Caco-2 (cell line): Measurements from ENCODE around the gene MYOD1. TPM values are rescaled to one million over a fixed set of nuclear protein-coding genes. Genes with fewer than 3 reads are reported as not detected.

ENCODE experiments used
- Bru-seq: library from RNA; stranded (reverse); fragments of 400-500 nt; gene quantifications from one replicate; lab custom pipeline; 2021; lab: Mats Ljungman, UMichigan
- BruChase-seq, 2 experiments: library from RNA; stranded (reverse); fragments of 400-500 nt; gene quantifications; one replicate each; lab custom pipeline; 2021; lab: Mats Ljungman, UMichigan
- BruUV-seq: library from RNA; stranded (reverse); fragments of 400-500 nt; replicated peaks from 2 replicates; lab custom pipeline; 2021; lab: Mats Ljungman, UMichigan
- CTCF ChIA-PET: fragments of 300-600 bp; sonication (Branson Sonifier 250); formaldehyde crosslinking; loops from one replicate; lab custom pipeline; 2022; ENCODE audit warnings: antibody characterized with exemption; lab: Charles Lee
- POLR2A ChIA-PET: fragments of 300-600 bp; sonication (Branson Sonifier 250); formaldehyde crosslinking; loops from one replicate; lab custom pipeline; 2022; ENCODE audit warnings: antibody characterized with exemption; lab: Charles Lee
- DNase-seq, 2 experiments: peaks; one replicate each; pipeline versions ENCODE4 v3.0.0 to v3.0.0-alpha.2; 2020 to 2022
- H3K27me3 ChIP-seq: replicated peaks from 2 replicates; pipeline ENCODE4 v1.6.0; 2011; ENCODE audit warnings: low read length; ENCODE audit not compliant: control insufficient read depth, insufficient read depth
- H3K36me3 ChIP-seq: 2 replicates; pipeline ENCODE4 v1.5.1; 2011; ENCODE audit warnings: low read length; ENCODE audit not compliant: control insufficient read depth, insufficient read depth
- H3K4me1 ChIP-seq: fragments of 250-450 bp; sonication (Bioruptor Pico); 2 replicates; pipeline ENCODE4 v1.5.1; 2020; ENCODE audit warnings: mild to moderate bottlenecking
- H3K4me3 ChIP-seq: 2 replicates; pipeline ENCODE4 v1.5.1; 2011; ENCODE audit warnings: low read depth, mild to moderate bottlenecking, control low read depth, low read length
- H3K9me3 ChIP-seq: fragments of 250-450 bp; sonication (Bioruptor Pico); 2 replicates; pipeline ENCODE4 v1.5.1; 2020; ENCODE audit warnings: mild to moderate bottlenecking, moderate library complexity
- H3K27ac Mint-ChIP-seq: one replicate; pipeline ENCODE4 v1.8.0; 2022; ENCODE audit warnings: mixed read lengths; ENCODE audit not compliant: unreplicated experiment
- H3K27me3 Mint-ChIP-seq: one replicate; pipeline ENCODE4 v1.8.0; 2022; ENCODE audit warnings: mixed read lengths; ENCODE audit not compliant: insufficient read depth, unreplicated experiment
- H3K36me3 Mint-ChIP-seq: one replicate; pipeline ENCODE4 v1.8.0; 2022; ENCODE audit warnings: mild to moderate bottlenecking, mixed read lengths; ENCODE audit not compliant: insufficient read depth, unreplicated experiment
- H3K4me1 Mint-ChIP-seq: one replicate; pipeline ENCODE4 v1.8.0; 2022; ENCODE audit warnings: low read depth, mixed read lengths; ENCODE audit not compliant: unreplicated experiment
- H3K4me3 Mint-ChIP-seq: one replicate; pipeline ENCODE4 v1.8.0; 2022; ENCODE audit warnings: mild to moderate bottlenecking, moderate library complexity, mixed read lengths; ENCODE audit not compliant: unreplicated experiment
- H3K9me3 Mint-ChIP-seq: one replicate; pipeline ENCODE4 v1.8.0; 2022; ENCODE audit warnings: mixed read lengths; ENCODE audit not compliant: unreplicated experiment
- CTCF ChIP-seq, 2 experiments: fragments of 200-600 bp in 1 of 2; IDR thresholded peaks; 1 replicate in 1 of 2; 2 replicates in 1 of 2; pipeline versions ENCODE4 v1.5.1 to v1.8.0; 2011 to 2022; ENCODE audit warnings: antibody characterized with exemption in 1 of 2, control low read depth in 1 of 2, inconsistent platforms in 1 of 2, low read depth in 1 of 2, low read length in 1 of 2, mild to moderate bottlenecking in 1 of 2, moderate library complexity in 1 of 2; ENCODE audit not compliant: insufficient read depth in 1 of 2, severe bottlenecking in 1 of 2, unreplicated experiment in 1 of 2
- intact Hi-C: fragments of 100-400 bp; cut with micrococcal nuclease; formaldehyde crosslinking; loops from one replicate; pipeline ENCODE4 v1.10.0; 2022; ENCODE audit not compliant: unreplicated experiment
- long read RNA-seq: library from polyadenylated mRNA; stranded (forward); transcript quantifications from one replicate; pipeline ENCODE4 v2.0.0, GENCODE V29; 2022
- total RNA-seq: library from RNA; stranded (reverse); gene quantifications from 2 replicates; pipeline ENCODE4 v1.2.3, GENCODE V29; 2022

The MYOD1 gene
- total RNA-seq = not detected in 2 replicates
- Bru-seq, nascent RNA = not detected
- not detected for BruChase-seq, experiment 1, labeled RNA remaining after a 2-hour chase
- BruChase-seq, experiment 2, labeled RNA remaining after a 6-hour chase = not detected
- long read RNA-seq = 0 reads

DNA sequence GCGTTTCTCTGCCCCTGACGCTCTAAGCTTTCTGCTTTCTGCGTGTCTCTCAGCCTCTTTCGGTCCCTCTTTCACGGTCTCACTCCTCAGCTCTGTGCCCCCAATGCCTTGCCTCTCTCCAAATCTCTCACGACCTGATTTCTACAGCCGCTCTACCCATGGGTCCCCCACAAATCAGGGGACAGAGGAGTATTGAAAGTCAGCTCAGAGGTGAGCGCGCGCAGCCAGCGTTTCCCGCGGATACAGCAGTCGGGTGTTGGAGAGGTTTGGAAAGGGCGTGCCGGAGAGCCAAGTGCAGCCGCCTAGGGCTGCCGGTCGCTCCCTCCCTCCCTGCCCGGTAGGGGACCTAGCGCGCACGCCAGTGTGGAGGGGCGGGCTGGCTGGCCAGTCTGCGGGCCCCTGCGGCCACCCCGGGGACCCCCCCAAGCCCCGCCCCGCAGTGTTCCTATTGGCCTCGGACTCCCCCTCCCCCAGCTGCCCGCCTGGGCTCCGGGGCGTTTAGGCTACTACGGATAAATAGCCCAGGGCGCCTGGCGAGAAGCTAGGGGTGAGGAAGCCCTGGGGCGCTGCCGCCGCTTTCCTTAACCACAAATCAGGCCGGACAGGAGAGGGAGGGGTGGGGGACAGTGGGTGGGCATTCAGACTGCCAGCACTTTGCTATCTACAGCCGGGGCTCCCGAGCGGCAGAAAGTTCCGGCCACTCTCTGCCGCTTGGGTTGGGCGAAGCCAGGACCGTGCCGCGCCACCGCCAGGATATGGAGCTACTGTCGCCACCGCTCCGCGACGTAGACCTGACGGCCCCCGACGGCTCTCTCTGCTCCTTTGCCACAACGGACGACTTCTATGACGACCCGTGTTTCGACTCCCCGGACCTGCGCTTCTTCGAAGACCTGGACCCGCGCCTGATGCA, at the start of gene MYOD1:
TSS of gene MYOD1 (plus strand) at position 544 of the 910 bp plus-strand sequence. CDS start at position 756, 212 bp downstream.
- no peaks in the 10 kb centered on the region; the same call in none of the 2 replicates for H3K27me3 ChIP-seq
- H3K4me3 Mint-ChIP-seq = no peak within 1 kb of the TSS

GRCh38 chr11:17672469-17672868, 46.9 kb upstream of the MYOD1 start:
- Mint-ChIP-seq H3K4me1 (no peaks in the 10 kb centered on the region), H3K9me3 (peaks cover 11% of the 10 kb centered on the region), H3K4me3 (no peak overlapping the region), H3K36me3 (no peaks in the 10 kb centered on the region), H3K27me3 (peaks cover 39% of the 10 kb centered on the region), H3K27ac (no peak overlapping the region)
- POLR2A ChIA-PET = no interaction called here
- Histone ChIP-seq H3K4me1 (no peaks in the 10 kb centered on the region), H3K9me3 (peaks cover 2% of the 10 kb centered on the region), H3K36me3 (no peaks in the 10 kb centered on the region), H3K27me3 (peaks cover 4% of the 10 kb centered on the region), H3K4me3 (no peak overlapping the region)
- DNase-seq = no peak
- intact Hi-C loops = no loop called here
- BruUV-seq = no TSS peak
- CTCF ChIA-PET = interaction anchor here (0.6 kb wide), 1 partner anchor 282 kb away, joined by 3 read pairs; no protein-coding TSS in a partner anchor
- no peak for TF ChIP-seq CTCF (IDR thresholded peaks at IDR 0.05; ENCODE audit: insufficient read depth in 1 of 2, low read depth in 1 of 2, low read length in 1 of 2, severe bottlenecking in 1 of 2, unreplicated experiment in 1 of 2)

More for the DNA sequence above, at the start of gene MYOD1:
- Mint-ChIP-seq H3K27me3 (peaks cover 8% of the 10 kb centered on the region), H3K4me1 (no peaks in the 10 kb centered on the region), H3K27ac (no peak within 1 kb of the TSS), H3K9me3 (no peaks in the 10 kb centered on the region), H3K36me3 (no peaks in the 10 kb centered on the region)
- H3K4me1 ChIP-seq = no peaks in the 10 kb centered on the region
- no TSS peak for BruUV-seq
- POLR2A ChIA-PET = no interaction called here
- no peak for TF ChIP-seq CTCF (IDR thresholded peaks at IDR 0.05; ENCODE audit: insufficient read depth in 1 of 2, low read depth in 1 of 2, low read length in 1 of 2, severe bottlenecking in 1 of 2, unreplicated experiment in 1 of 2)
- DNase-seq = no peak
- intact Hi-C loops = no loop called here
- H3K9me3 ChIP-seq = no peaks in the 10 kb centered on the region
- no peak within 1 kb of the TSS for H3K4me3 ChIP-seq
- CTCF ChIA-PET = interaction anchor here (1.2 kb wide), 1 partner anchor 11 kb away, joined by 4 read pairs; no protein-coding TSS in a partner anchor
- H3K36me3 ChIP-seq = no peaks in the 10 kb centered on the region

DNA sequence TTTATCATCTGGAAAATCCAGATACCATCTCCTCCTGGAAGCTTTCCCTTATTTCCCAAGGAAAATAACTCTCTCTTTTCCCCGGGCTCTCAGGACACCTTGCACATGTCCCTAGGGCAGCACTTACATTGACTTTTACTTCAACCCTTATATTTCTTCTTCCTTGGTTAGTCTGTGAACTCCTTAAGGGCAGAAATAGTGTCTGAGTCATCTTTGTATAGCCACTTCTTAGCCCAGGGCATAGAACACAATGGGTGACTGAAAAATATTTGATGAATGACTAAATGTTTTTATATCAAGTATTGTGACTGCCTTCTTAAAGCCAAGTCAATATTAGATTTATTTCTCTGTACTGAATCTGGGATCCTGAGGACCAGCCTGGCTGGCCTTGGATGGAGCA, 45.4 kb upstream of the MYOD1 start:
- Mint-ChIP-seq H3K27ac (no peak overlapping the region), H3K9me3 (peaks cover 11% of the 10 kb centered on the region), H3K4me1 (no peaks in the 10 kb centered on the region), H3K36me3 (no peaks in the 10 kb centered on the region), H3K27me3 (peaks cover 33% of the 10 kb centered on the region), H3K4me3 (no peak overlapping the region)
- Histone ChIP-seq H3K4me1 (no peaks in the 10 kb centered on the region), H3K36me3 (no peaks in the 10 kb centered on the region), H3K9me3 (peaks cover 9% of the 10 kb centered on the region), H3K27me3 (peaks cover 4% of the 10 kb centered on the region), H3K4me3 (no peak overlapping the region)
- intact Hi-C loops = no loop called here
- POLR2A ChIA-PET = no interaction called here
- TF ChIP-seq CTCF (IDR thresholded peaks at IDR 0.05; ENCODE audit: insufficient read depth in 1 of 2, low read depth in 1 of 2, low read length in 1 of 2, severe bottlenecking in 1 of 2, unreplicated experiment in 1 of 2) = no peak
- BruUV-seq = no TSS peak
- CTCF ChIA-PET = no interaction called here
- no peak for DNase-seq
